H1 (cell line): ENCODE results near the gene MAPK8. TPM values are rescaled to one million over a fixed set of nuclear protein-coding genes. Genes with fewer than 3 reads are reported as not detected.

Experiments
- CTBP2 ChIP-seq: IDR thresholded peaks from 2 replicates; pipeline ENCODE4 v1.7.0; 2011; ENCODE audit warnings: borderline replicate concordance, mild to moderate bottlenecking, moderate library complexity, mixed read lengths, low read length; ENCODE audit not compliant: insufficient read depth, insufficient read length
- EP300 ChIP-seq, 2 experiments: IDR thresholded peaks; 1 replicate in 1 of 2; 2 replicates in 1 of 2; pipeline ENCODE4 v1.6.1; 2011 to 2012; ENCODE audit warnings: low read depth in 2 of 2, low read length in 2 of 2, mild to moderate bottlenecking in 2 of 2, borderline replicate concordance in 1 of 2, inconsistent platforms in 1 of 2, moderate library complexity in 1 of 2
- GABPA ChIP-seq: IDR thresholded peaks from 2 replicates; pipeline ENCODE4 v1.6.1; 2011; ENCODE audit warnings: mild to moderate bottlenecking, low read length, moderate library complexity, borderline replicate concordance; ENCODE audit not compliant: insufficient read depth
- GTF2F1 ChIP-seq: IDR thresholded peaks from 2 replicates; pipeline ENCODE4 v1.6.1; 2012; ENCODE audit warnings: low read depth, low read length, improper control_type of control experiment, borderline replicate concordance
- HDAC2 ChIP-seq, 2 experiments: fragments of 300-600 bp in 1 of 2; sonication (generic) in 1 of 2; IDR thresholded peaks; 2 replicates each; pipeline ENCODE4 v1.6.1; 2011 to 2012; ENCODE audit warnings: low read depth in 2 of 2, low read length in 2 of 2, mild to moderate bottlenecking in 2 of 2, moderate library complexity in 2 of 2, borderline replicate concordance in 1 of 2, inconsistent platforms in 1 of 2
- RAD21 ChIP-seq, 2 experiments: IDR thresholded peaks in 1 of 2; conservative IDR thresholded peaks in 1 of 2; 2 replicates each; pipeline ENCODE4 v1.6.1; 2011; ENCODE audit warnings: low read depth in 2 of 2, low read length in 2 of 2, improper control_type of control experiment in 1 of 2, inconsistent platforms in 1 of 2, mild to moderate bottlenecking in 1 of 2, moderate library complexity in 1 of 2
- RXRA ChIP-seq: IDR thresholded peaks from 2 replicates; pipeline ENCODE4 v1.6.1; 2011; ENCODE audit warnings: low read depth, mild to moderate bottlenecking, low read length, moderate library complexity; ENCODE audit not compliant: insufficient read depth
- TAF1 ChIP-seq: IDR thresholded peaks from 2 replicates; pipeline ENCODE4 v1.6.1; 2011; ENCODE audit warnings: mild to moderate bottlenecking, low read depth, low read length
- polyA plus RNA-seq, 7 experiments: library from polyadenylated mRNA; depleted of rRNA in 3 of 7; stranded (reverse) in 5 of 7; unstranded in 2 of 7; fragments of >200 nt in 5 of 7; fragments of 200-250 nt in 2 of 7; gene quantifications; 1 replicate in 5 of 7; 2 replicates in 1 of 7; 4 replicates in 1 of 7; pipeline versions ENCODE4 v1.2.1 to v1.2.3, GENCODE V29; 2011 to 2013; ENCODE audit warnings: missing spikeins in 2 of 7, mixed read lengths in 2 of 7
- total RNA-seq: library from RNA; stranded (reverse); fragmentation: NEBNext Ultra II Directional; extraction: Animal tissue kit (Norgen Biotek cat#: 25700); gene quantifications from 2 replicates; pipeline ENCODE4 v1.2.1, GENCODE V29; 2021
- TF ChIP-seq, protein P1 (sequence below): IDR thresholded peaks from 2 replicates; pipeline ENCODE4 v1.6.1; 2012; ENCODE audit warnings: inconsistent platforms

Gene MAPK8
- total and polyA plus RNA-seq, 2 of the 8 experiments (the other 6 are each of a cell fraction or from before 2014, with no cell fraction given), result 23.3 to 71.3 TPM

DNA sequence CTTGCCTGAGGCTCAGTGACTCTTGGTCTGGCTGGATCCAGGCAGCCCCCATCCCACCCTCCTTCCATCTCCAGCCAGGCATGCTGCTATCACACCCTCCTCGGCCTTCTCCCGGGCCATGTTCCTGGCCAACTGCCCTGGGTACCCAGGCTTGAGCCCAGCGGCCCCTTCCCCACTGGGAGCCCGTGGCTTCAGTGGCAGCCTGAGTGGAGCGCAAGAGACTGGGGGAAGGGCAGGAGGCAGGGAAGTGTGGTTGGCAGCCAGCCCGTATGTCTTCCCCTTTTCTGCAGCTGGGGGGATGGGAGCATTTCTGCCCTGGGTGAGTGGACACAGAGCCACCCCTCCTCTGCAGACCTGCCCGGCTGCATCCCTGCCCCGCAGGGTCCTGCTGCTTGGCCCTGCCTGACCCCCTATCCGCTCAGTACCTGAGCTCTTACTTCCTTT is 149.9 kb downstream of the MAPK8 start (continued):
- no peak for TF ChIP-seq HDAC2 (IDR thresholded peaks at IDR 0.05; ENCODE audit: borderline replicate concordance in 1 of 2, low read depth in 2 of 2, low read length in 2 of 2)
- no peak for TF ChIP-seq RAD21 (IDR thresholded peaks at IDR 0.05 in 1 of 2, conservative IDR thresholded peaks at IDR 0.05 in 1 of 2; ENCODE audit: low read depth in 2 of 2, low read length in 2 of 2)
- TF ChIP-seq, protein P1, sequence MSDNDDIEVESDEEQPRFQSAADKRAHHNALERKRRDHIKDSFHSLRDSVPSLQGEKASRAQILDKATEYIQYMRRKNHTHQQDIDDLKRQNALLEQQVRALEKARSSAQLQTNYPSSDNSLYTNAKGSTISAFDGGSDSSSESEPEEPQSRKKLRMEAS, result no peak
- no peak for TF ChIP-seq GABPA
- TF ChIP-seq TAF1, result no peak
- no peak for TF ChIP-seq CTBP2
- no peak for TF ChIP-seq RXRA
- TF ChIP-seq GTF2F1, result no peak
- no peak for TF ChIP-seq EP300 (IDR thresholded peaks at IDR 0.05; ENCODE audit: borderline replicate concordance in 1 of 2, low read depth in 2 of 2, low read length in 2 of 2)
